Cerebellar nuclear complex (tissue), 1 donor: Measurements from ENCODE around the gene DOP1A.

Experiments used
- DNase-seq, 2 experiments: peaks; one replicate each; lab custom pipeline; 2025; lab: John Stamatoyannopoulos, UW

DOP1A gene

DNA sequence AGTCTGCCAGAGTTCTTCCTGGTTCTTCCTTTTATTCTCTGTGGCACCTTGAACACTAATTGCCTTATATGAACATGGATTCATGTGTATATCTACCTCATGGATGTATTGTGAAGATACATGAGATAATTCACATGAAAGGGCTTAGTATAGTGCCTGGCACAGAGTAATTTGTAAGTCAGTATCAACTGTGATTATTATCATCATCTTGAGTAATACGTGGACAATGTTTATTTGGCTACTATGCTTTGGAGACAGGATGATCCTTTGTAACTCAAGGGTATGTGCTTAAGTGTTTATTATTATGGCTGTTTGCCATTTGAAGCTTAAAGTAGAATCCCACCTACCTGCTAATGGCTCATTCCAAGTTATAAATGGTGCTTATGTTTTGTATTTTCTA is 16.0 kb downstream of the DOP1A start:
- no peak for DNase-seq

DNA sequence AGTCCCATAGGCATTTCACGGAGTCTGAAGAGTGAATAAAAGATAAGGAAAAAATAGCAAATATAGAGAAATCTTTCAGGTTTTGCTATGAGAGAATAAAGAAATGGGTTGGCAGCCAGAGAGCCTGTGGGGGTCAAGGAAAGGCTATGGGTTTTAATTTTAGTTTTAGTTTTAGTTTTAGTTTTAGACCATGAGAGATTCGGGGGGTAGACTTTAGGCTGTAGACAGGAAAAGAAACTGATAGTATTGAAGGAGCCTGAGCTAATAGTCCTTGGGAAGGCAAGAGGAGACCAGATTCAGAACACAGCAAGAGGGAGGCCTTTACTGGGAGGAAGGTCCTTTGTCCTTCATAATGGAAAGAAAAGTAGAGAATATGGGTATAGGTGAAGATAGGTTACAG is 19.3 kb downstream of the DOP1A start:
- DNase-seq = no peak

DNA sequence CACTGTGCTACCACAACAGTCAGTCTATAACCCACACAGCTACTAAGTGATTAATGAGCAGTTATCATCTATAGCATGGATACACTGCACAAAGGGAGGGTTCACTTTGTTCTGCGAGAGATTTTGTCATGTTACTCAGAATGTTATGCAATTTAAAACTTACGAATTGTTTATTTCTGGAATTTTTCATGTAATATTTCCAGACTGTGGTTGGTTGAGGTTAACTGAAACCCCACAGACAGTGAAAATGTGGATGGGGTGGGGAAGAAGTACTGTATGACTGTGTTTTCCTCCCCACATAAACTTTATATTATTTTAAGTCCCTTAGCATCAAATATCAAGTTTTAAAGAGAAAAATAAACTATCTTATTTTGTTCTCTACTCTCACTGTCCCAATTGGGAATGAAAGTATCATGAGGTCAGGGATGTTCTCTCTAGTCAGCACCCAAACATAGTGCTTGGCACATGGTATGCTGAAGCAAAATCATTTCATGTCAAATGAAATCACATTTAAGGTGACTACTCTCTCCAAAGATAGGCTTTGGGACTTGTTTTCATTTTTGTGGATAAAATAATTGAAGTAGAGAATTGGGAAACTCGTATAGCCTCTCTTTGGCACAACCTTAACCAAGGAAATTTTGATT is 25.4 kb downstream of the DOP1A start:
- DNase-seq = no peak

DNA sequence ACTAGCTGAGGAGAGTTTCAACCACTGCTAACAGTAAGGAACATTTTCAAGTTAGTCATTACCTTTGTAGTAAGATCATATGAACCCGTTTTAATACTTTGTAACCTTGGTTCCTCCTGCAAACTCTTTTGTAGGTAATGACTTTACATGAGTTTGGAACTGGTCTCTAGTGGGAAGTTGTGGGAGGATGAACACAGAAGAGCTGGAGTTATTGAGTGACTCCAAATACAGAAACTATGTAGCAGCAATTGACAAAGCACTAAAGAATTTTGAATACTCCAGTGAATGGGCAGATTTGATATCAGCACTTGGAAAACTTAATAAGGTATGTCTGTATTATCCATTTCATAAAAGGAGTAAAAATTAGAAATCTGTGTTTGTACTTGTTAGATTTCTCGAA is 29.3 kb downstream of the DOP1A start:
- no peak for DNase-seq

DNA sequence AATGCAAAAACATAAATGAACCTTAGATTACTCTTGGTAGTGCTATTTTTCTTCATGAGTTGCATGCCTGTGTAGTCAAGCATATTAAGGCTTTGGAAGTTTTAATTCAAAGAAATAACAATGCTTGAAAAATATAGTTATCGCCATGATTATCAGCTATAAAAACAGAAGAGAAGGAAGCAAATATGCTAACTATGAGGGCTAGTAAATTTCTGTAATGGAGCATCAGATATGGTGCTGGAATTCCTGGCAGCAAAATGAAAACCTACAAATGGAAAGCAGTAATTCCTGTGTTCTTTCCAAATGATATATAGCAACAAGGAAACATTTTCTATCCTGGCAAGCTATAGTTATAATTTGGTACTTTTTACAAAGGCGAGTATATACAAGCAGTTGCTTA is 29.7 kb downstream of the DOP1A start:
- DNase-seq = no peak

DNA sequence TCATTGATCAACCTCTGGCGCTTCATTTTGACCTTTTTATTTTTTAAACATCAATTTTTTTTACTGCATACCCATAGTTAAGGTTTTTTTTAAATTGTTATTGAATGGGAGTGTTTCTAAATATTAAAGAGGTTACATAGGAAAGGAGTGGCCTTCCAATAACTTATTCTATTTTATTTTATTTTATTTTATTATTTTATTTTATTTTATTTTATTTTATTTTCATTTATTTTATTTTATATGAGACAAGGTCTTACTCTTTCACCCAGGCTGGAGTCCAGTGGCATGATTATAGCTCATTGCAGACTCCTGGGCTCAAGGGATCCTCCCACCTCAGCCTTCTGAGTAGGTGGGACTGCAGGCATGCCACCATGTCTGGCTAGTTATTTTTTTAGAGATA is 30.2 kb downstream of the DOP1A start:
- DNase-seq = no peak

DNA sequence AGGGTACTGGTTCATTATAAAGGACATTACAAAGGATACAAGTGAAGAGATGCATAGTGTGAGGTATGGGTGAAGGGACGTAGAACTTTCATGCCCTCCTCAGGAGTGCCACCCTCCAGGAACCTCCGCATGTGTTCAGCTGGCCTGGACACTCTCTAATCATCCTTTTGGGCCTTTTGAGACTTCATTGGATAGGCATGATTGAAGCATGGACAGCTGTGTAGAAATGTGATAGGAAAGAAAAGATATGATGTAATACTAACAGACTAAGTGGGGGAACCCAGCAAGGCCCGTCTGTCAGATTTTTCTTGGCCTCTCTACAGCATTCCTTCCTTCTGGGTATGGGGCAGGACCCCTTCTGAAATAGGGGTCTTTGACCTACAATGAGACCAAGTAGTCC is 31.1 kb downstream of the DOP1A start:
- DNase-seq = no peak

DNA sequence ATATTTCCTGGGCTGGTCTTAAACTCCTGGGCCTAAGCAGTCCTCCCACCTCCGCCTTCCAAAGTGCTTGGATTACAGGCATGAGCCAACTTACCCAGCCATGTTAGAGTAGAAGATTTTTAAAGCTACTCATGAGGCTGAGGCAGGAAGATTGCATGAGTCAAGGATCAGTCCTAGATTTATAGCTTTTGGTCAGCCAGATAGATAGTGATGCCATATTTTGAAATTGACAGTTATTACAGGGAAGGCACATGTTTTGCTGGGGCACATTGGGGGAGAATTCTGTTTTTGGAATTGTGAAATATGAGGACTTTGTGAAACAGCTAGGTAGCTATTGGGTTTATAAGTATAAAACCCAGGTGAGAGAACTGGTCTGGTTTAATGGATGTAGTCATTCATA is 40.9 kb downstream of the DOP1A start:
- no peak for DNase-seq

DNA sequence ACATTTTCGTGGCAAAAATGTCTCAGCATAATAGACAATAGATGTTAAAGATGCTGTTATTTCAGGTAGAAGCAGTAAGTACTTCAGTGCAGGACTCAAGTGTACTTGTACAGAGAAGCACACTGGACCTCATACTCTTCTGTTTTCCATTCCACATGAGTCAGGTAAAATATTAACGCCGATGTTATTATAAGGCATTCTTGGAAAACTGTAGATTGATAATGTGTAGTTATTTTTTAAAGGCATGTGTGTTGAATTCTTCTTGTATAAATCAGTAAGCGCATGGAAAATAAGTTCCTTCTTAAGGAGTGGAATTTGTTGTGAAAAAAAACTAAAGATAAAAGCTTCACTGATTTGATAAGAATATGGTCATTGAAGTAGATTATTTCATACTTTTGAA is 45.8 kb downstream of the DOP1A start:
- no peak for DNase-seq

DNA sequence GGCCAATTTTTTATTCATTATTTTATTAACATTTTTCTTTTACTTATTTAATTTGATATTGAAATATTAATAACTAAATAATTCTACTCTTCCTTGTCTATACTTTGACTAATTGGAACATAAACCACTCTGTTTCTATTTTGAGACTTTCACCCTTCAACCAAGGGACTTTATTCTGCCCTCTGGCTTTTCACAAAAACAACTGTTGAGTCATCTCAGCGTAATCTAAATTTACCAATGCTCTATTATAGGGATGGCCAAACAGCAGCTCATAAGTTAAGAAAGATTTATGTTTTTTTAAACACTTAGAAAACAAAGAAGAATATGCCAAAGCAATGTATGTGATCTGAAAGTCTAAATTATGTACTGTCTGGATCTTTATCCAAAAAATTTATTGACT is 46.7 kb downstream of the DOP1A start:
- no peak for DNase-seq

DNA sequence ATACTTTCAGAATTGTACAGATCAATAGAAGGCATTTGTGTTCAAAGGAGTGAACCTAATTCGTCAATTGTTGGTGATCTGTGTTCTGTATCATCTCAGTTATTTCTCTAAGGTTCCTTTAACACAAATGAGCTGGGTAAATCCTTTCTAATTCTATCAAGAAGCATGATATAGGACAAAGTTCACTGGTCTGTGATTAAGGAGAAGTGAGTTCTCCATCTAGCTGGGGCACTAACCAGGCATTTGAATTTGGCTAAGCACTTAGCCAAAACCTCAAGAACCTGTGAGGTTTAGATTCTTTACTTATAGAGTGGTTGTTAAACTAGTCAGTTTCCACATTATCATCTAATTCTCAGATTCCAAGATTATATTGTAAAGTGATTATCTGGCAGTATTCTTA is 50.3 kb downstream of the DOP1A start:
- no peak for DNase-seq

DNA sequence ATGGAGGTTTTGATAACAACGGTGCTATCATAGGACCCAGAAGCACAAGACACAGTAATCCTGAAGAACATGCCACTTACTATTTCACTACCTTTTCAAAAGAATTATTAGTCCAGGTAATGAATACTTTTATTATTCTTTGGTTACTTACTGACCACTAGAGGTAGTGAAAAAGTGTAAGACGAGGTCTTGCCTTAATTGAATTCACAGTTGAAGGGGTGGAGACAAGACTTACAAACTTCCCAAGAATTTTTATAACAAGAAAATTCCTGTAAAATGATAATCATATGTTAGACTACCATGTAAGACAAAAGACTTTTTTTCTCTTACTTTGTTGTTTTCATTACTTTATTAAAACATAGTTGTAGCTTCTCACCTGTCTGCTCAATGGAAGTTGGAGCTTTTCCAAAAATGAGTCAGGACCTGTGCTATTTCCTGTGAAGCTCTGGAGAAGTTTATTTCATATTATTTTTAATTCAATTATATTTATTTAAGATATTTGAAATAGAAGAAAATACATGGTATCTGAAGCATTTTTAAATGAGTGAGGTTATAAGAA is 52.4 kb downstream of the DOP1A start:
- no peak for DNase-seq

DNA sequence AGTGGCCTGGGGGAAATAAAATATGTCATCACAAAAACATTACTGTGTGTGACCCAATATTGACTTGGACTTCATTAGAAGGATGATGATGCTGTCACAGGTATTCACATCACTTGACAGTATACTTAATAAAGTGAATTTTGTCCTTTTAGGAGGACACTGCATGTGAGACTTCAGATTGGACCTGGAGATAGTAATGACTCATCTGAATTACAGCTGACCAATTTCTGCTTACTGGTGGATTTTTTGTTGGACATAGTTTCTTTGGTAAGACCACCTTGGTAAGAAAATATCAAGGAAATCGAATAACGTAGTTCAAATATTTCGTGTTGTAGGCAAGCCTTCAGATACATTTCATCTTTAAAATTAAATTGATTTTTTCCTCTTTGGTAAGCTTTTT is 57.1 kb downstream of the DOP1A start:
- DNase-seq = no peak

DNA sequence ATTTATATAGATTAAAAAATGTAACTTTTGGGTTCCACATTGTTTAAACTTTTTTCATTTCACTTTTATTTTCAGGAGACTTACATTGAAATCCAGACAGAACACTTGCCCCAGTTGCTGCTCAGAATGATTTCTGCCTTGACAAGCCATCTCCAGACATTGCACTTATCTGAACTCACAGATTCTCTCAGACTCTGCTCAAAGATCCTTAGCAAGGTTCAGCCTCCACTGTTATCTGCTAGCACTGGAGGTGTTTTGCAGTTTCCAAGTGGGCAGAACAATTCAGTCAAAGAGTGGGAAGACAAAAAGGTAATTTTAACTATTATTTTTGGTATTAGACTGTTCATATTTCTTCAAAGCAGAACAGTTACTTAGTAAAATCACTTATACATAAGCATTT is 58.0 kb downstream of the DOP1A start:
- DNase-seq = no peak

DNA sequence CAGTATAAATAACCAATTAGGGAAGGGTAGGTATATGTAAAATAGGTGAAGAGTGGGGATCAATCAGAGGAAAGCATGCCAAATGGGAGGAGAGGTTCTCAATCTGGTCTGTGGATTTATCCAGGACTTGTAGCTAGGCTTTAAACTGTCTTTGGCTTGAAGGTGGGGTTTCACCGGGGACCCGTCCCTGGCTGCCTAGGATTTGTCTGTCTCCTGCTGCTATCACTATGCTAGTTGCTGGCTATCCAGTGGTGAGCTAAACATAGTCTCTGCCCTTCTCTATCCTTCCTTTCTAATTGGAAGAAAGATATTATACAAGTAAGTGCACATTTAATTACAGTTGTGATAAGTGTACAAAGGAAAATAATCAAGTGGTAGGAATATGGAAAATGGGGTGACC is 58.8 kb downstream of the DOP1A start:
- DNase-seq = no peak

DNA sequence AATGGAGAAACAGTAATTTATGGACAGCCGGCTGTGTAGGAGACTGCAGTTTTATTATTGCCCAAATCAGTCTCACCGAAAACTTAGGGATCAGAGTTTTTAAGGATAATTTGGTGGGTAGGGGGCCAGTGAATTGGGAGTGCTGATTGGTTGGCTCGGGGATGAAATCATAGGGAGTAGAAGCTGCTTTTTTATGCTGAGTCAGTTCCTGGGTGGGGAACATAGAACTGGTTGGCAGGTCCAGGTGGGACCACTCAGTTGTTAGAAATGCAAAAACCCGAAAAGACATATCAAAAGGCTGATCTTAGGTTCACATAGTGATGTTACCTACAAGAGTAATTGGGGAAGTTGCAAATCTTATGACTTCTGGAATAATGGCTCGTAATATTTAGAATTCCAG is 59.3 kb downstream of the DOP1A start:
- no peak for DNase-seq

DNA sequence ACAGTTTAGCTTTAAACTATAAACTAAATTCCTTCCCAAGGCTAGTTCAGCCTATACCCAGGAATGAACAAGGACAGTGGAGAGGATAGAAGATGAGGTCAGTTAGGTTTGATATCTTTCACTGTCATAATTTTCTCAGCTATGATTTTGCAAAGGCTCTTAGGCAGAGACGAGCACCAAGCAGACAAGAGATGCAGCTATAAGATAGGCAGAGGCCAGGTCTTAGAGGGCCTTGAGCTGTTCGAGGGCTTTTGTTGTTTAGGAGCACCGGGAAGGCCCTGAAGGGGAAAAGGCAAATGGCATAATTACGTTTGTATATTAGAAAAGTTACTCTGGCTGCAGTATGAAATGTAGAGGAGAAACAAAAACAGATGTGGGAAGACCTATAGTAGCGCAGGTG is 59.8 kb downstream of the DOP1A start:
- no peak for DNase-seq

DNA sequence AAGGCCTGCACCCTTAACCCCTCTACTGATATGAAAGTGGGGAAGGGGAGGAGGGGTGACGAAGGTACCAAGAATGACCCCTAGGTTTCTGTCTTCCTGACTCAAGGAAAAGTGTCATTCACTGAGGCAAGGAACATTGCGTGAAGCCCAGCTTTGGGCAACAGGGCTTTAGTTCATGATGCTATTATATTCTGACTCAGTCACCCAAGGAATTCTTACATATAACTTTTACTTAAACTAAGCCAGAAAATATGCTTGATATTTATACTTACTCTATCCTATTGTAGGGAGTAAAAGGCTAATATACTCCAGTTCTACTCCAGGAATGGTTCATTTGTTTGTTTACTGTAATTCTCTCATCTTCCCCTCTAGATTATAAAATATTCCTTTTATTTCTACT is 60.5 kb downstream of the DOP1A start:
- no peak for DNase-seq

DNA sequence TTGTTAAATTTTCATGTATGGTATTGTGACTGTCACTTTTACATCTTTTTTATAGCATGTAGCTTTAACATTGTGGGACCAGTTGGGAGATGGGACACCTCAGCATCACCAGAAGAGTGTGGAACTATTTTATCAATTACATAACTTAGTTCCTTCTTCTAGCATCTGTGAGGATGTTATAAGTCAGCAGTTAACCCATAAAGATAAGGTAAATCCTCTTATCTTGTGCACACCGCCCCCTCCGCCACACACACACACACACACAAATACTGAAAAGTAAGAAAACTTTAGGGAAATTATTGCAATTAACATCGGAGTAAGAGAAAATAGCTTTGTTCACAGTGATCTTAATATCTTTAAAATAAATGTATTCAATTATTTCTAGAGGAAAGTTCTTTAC is 64.7 kb downstream of the DOP1A start:
- no peak for DNase-seq

DNA sequence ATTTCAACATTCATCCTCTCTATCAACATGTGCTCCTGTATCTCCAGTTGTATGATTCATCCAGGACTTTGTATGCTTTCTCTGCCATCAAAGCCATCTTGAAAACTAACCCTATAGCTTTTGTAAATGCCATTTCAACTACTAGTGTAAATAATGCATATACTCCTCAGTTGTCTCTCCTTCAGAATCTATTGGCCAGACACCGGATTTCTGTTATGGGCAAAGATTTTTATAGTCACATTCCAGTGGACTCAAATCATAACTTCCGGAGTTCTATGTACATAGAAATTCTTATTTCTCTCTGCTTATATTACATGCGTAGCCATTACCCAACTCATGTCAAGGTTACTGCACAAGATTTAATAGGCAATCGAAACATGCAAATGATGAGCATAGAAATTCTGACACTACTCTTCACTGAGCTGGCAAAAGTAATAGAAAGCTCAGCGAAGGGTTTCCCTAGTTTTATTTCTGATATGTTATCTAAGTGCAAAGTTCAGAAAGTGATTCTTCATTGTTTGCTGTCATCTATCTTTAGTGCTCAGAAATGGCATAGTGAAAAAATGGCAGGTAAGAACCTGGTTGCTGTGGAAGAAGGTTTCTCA is 70.7 kb downstream of the DOP1A start:
- no peak for DNase-seq

DNA sequence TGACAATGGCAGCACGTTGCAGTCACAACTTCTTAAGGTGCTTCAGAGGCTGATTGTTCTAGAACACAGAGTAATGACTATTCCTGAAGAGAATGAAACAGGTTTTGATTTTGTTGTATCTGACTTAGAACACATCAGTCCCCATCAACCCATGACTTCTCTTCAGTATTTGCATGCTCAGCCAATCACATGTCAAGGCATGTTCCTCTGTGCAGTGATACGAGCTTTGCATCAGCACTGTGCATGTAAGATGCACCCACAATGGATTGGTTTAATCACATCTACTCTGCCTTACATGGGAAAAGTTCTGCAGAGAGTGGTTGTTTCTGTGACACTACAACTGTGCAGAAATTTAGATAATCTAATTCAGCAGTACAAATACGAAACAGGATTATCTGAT is 71.3 kb downstream of the DOP1A start:
- DNase-seq = no peak

DNA sequence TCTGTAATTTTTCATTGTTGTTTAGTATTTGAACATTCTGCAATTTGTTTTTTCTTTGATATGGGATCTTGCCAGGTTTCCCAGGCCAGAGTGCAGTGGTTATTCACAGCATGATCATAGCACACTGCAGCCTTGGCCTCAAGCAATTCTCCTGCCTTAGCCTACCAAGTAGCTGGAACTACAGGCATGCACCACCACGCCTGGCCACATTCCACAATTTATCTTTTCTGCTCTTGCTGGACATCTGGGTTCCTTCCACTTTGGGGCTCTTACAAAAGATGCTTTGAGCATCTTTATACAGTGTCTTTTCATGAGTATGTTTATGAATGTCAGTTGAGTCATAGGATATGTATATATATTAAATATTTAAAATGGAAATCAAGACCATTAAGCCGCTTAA is 83.6 kb downstream of the DOP1A start:
- no peak for DNase-seq

DNA sequence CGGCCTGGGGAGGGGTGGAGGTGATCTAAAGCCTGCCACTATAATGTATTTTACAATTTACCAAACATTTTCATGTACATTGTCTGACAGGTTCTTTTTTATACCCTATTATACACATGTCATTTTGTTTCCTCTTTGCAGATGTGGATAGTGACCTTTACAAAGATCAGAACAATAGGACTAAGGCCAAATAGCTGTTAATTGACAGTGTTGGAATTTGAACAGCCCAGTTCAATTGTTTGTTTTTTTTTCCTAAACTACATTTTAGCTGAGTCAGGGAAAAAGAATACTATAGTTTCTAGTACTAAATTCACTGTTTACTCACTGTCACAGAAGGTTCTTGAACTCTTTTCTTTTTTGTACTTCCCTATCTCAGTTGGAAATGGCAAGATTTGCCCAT is 85.4 kb downstream of the DOP1A start:
- DNase-seq = no peak

DNA sequence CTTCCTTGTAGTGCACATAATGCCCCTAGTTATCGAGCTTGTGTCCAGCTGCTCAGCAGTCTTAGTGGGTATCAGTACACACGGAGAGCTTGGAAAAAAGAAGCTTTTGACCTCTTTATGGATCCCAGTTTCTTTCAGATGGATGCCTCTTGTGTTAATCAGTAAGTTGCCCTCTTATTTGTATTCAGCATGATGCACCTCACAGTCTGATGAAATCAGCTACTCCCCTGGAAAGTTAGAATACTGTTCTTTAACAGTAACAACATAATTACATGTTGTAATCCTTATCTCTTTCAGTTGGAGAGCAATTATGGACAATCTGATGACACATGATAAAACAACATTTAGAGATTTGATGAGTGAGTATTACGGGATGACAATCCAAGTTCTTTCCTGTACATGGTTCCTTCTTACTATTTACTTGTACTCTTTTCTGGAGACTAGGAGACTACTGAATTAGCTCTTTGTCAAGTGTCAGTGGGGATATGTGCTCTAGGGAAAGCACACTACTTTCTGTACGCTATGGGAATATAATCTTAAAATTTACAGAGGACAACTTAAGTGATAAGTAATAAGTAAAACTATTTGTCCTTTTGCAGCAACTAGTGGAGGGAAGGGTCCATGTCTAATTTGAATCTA is 86.5 kb downstream of the DOP1A start:
- DNase-seq = no peak
